Fibroblast of skin of abdomen (primary cell): ENCODE measurements around the gene GLIPR2. TPM values are rescaled to one million over a fixed set of nuclear protein-coding genes. Genes with fewer than 3 reads are reported as not detected.
"Not testable (repeated sequence)": the region's sequence is repeated elsewhere in the genome, so short reads cannot be mapped to it uniquely, and the experiment has no call there.

ENCODE experiments used
- DNase-seq: peaks from one replicate; pipeline ENCODE4 v3.0.0-alpha.2; 2013
- polyA plus RNA-seq, 2 experiments: library from polyadenylated mRNA; unstranded; fragments of 120-200 nt; gene quantifications; one replicate each; pipeline ENCODE4 v1.2.1, GENCODE V29; 2013; ENCODE audit not compliant: insufficient read length in 2 of 2

The GLIPR2 gene, protein sequence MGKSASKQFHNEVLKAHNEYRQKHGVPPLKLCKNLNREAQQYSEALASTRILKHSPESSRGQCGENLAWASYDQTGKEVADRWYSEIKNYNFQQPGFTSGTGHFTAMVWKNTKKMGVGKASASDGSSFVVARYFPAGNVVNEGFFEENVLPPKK
- polyA plus RNA-seq (2013, experiment 1 of 2; ENCODE audit: insufficient read length): 171 TPM
- 175 TPM for polyA plus RNA-seq (2013, experiment 2 of 2; ENCODE audit: insufficient read length)

DNA sequence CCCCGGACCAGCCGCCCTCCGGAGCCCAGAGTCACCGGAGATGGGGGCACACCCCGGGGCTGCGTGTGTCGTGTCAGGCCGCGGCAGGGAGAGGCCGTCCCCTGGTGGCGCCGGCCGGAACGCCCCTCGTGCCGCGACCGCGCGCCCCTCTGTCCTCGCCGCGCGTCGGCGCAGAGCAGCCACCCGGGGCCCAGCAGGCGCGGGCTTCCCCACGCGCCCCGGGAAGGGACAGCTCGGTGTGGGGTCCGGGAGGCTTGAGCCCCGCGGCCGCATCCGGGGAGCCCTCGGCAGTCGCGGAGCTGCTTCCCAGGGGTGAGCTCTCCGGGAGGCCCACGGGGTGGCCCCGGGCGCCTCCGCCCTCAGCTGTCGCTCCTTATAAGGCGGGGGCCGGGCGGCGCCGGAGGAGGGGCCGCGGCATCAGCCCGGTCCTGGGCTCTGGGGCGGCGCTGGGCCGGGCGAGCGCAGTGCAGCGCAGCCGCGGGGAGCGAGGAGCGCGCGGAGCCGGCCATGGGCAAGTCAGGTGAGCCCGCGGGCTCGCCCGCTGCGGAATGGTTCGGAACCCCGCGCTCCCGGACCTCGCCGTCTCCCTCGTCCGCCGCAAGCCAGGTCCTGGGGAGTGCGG, at the start of gene GLIPR2:
GLIPR2 (plus strand) TSS at position 462 of the 622 bp plus-strand sequence; CDS start at position 508, 46 bp downstream.
- peak; percentile 82 for DNase-seq

DNA sequence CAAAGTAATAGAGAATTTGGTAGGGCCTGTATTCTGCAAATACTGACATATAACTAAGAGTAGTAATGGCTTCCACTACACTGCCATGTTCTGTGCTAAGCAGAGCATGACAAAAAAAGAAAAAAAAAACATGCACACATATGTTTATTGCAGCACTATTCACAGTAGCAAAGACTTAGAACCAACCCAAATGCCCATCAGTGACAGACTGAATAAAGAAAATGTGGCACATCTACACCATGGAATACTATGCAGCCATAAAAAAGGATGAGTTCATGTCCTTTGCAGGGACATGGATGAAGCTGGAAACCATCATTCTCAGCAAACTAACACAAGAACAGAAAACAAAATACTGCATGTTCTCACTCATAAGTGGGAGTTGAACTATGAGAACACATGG, 49.5 kb upstream of the GLIPR2 start:
- not testable (repeated sequence) for DNase-seq

DNA sequence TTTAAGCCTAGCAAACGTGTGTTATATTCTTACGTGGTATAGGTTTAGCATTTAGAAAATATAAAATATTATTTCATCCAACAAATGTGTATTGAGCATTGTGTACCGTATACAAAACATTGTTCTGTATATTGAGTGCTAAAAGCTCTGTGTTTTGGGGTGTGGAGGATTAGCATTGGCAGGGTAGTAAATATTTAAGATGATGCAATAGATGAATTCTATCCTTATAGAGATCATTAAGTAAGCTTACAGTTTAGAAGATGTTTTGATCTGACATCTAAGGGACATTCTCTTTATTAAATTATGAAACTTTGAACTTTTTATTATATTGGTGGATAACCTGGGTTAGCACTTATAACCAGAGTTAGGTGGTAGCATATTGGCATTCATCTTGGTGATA, 48.5 kb upstream of the GLIPR2 start:
- DNase-seq: no peak

DNA sequence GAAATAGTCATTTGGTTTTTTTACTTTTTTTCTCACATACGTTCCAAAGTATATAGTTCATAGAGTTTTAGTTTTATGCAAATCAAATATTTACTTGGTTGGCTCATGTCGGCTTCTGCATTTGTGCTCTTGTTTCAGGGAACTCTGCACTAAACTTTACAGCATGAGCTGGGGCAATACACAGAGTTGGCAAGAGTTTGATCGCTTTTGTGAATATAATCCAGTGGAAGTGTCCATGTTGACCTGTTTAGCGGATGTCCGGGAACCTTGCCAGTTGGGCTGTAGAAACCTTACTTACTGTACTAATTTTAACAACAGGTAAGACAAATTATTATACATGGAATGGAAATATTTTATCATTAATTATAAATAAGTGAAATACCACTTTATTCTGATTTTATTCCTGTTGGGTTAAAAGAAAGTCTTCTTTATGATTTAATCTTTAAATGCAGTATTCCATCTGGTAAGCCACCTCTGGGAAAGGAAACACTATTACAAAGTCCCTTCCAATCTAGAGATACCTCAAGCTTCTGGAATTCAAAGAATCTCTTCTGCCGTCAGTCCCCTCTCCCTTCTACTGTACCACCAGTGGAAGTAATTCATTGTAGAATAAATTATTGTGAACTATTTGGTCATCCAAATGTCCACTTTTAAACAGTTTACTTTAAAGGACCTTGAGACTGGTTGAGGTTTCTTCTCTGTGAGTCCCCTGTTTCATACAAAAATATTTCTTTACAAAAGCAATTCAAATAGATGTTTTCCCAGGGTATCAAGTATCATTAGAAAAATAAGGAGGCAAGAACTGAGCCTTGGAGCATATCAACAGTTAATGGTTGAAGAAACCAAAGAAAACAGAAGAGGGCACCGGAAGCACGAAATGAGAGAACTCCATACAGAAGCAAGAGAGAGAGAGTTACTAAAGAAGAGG, 45.2 kb upstream of the GLIPR2 start:
- DNase-seq: peak; percentile 77

DNA sequence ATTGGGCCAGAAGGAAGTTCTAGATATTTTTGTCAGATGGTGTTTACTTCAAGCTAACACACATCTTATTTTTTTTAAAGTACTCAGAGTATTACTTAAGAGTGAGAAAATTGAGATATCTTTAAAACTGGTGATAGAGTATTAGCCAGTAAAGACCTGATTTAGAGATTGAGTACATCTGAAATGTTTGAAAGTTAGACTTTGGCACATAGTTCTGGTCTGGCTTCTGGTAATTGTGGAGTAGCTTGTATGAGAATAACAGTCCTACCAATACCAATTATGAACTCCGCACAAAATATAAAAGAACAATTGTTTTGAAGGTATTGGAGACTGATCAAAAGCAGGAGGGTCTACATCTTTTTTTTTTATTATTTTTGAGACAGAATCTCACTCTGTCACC, 44.5 kb upstream of the GLIPR2 start:
- no peak for DNase-seq

DNA sequence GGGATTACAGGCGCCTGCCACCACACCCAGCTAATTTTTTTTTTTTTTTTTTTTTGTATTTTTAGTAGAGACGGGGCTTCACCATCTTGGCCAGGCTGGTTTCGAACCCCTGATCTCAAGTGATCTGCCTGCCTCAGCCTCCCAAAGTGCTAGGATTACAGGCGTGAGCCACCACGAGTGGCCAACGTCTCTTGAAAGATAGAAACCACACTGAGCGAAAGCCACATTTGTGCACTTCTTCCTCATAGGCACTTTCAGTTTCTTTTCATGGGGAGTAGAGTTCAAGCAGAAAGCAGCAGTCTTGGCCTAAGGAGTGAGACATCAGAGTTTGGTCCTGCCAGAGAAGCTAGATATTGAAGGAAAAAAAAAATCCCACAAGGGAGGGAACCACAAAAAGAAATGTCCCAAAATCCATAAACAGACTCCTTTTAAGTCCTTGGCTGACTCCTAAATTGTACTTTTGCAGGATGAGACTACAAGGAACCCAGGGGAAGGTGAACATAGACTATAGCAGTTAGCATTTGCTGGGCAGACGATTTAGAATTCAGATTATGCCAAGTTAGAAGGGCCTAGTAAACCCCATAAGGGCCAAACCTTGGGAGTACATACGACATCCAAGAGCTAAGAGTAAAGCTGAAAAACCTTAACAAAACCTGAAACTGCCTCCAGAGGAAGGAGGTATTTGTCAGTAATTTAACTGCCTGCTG, 43.9 kb upstream of the GLIPR2 start:
- no peak for DNase-seq

DNA sequence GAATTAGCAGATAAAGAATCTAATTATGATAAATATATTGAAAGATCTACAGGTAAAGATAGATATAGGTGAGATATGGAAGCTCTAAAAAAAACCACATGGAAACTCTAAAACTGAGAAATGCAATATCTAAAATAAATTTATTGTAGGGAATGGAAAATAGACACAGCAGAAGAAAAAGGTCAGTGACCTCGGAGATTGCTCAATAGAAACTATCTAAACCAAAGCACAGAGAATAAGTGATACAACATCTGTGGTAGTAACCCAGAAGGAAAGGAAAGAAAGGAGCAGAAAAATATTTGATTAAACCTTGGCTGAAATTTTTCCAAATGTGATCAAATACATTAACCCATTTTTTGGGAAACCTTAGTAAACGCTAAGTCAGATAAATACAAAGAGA, 43.1 kb upstream of the GLIPR2 start:
- no peak for DNase-seq

DNA sequence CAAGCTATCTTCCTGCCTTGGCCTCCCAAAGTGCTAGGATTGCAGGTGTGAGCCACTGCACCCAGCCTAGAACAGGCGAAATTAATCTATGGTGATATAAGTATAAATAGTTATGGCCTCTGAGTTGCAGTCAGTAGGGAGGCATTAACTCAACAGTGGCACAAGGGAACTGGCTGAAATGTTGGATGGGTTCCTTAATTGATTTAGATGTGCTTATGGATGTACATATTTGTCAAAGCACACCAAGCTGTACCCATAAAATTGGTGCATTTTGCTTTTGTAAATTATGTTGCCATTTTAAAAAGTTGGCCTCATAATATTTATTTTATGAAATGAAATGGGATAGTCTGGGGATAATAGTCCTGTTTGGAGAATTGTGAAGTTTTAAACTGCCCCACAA, 36.8 kb upstream of the GLIPR2 start:
- no peak for DNase-seq

DNA sequence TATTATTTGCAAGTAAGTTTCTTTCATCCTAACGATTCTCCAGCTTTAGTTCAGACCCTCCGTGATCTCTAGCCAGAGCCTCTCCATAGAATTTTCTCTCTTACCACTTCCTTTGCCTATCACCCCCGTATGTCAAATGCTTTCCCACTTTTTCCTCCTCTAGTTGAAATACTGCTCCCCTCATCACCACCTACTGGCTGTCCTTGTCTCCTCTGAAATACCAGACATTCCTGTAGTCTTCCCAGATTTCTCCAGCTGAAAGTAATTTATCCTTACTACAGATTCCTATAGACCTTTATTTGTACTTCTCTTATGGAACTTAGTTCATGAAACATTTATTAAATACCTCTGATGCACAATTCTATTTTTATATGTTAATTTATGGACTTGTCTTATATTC, 36.0 kb upstream of the GLIPR2 start:
- DNase-seq: peak; percentile 95

DNA sequence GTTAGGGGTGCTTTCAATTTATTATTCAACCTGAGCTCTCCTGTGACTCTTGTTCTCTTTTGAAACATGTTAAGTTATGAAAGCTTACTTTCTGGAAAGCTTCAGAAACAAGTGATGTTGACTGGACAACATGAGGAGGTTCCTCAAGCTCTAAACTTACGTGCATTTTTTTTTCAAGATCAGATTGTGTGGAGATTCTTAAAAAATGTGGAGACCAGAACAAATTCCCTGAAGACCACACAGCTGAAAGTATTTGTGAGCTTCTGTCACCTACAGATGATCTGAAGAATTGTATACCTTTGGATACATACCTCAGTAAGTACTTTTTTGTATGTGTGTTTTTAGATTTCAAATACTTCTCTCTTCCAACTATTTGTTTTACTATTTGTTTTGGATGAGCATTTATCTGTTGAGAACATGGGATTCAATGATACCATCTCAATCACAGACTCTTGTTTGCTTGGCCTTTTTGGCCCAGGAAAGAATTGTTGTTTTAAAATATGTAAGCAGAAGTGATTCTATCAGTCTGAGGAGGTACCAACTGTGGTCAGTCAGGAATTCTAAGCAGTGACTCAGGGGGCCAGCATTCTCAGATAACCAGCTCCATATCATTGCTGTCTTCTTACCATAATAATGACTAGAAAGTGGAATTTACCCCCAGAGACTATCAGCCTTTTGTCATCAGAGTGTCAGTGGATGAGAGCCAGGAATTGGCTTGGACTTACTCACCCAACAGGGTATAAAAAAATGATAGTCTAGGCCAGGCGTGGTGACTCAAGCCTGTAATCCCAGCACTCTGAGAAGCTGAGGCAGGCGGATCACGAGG, 34.4 kb upstream of the GLIPR2 start:
- peak; percentile 100 for DNase-seq

DNA sequence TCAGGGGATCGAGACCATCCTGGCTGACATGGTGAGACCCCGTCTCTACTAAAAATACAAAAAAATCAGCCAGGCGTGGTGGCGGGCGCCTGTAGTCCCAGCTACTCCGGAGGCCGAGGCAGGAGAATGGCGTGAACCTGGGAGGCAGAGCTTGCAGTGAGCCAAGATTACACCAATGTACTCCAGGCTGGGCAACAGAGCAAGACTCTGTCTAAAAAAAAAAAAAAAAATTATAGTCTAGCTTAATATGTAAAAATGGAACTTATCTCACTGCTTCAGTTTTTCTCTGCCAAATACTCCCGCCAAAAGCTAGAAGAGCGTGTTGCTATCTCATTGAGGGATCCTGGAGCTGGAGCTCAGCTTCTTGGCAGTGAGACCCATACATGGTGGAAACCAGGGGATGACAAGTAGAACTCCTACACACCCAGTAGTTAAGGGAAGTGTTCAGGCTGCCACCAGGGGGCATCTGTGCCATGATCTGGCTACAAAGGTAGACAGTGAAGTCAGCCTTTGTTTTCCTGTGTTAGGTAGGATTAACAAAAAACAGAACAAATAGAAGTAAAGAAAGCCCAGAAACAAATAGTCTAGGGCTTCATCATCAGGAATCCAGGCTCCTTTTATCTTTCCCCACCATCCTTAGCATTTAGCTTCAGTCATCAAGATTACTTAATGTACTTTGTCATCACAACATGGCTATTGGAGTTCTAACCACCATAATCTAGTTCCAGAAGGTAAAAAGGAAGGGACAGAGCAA, 33.6 kb upstream of the GLIPR2 start:
- peak; percentile 78 for DNase-seq

DNA sequence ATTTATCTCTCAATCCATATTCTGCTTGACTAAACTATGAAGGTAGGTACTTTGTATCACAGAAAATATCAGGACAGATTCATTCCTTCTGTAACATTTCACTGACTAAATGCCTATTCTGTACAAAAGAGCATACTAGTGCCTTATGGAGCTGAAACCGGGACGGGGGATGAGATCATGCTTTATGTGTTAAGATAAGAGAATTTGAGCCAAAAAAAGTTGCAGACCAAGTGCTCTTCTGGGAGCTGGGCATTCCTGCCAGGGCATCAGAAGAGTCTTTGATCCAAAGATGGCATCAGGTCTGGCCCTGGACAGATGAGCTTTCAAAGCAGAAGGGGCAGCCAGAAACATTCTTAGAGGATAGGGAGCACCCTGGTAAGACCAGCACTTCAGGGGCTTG, 27.5 kb upstream of the GLIPR2 start:
- DNase-seq: no peak

DNA sequence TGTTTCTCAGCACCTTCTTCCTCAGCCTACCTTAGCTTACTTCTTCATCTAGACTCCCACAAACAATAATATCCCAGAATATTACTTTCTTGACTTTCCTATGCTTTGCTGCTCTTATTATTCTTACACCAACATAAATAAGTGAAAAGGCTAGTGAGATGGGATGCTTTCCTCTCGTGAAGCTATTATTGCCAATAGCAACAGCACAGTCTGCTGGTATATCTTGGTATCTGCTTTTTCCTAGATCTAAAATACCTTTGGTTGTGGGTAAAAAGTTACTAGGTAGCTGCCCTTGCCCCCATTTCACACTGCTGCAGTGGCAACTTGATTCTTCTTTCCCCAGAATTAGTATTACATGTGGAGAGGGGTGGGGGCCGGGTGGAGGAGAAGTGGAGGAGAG, 26.1 kb upstream of the GLIPR2 start:
- DNase-seq: no peak

DNA sequence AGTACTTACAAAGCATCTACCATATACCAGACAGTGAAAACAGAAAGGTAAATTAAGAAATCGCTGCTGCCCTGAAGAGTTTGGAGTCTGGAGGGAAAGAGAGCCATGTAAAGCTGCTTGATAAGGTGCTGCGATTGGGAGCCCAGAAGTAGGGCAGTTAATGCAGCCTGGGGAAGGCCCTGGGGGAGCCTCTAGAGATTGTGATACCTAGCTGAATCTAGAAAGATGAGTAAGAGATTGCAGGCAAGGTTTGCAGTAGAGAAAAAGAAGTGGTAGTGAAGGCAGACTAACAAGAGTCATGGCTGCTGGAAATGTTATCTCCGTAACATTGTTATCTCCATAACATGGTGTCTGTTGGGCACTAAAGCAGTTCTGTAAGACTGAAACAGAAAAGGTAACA, 24.0 kb upstream of the GLIPR2 start:
- DNase-seq: no peak

DNA sequence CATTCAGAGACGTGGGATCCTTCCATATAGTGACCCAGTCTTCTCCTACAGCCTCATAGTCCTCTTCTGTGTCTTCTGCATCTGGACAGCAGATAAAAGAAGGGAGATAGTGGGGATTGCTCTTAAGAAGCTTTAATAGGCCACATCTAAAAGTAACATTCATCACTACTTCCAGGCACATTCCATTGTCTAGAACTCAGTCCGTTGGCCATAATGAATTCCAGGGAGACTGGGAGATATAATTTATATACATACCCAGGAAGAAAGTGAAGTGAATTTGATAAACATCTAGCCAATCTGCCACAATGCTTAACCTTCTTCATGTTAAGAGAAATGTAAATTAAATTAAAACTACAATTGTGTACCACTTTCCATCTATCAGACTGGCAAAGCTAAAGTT, 22.5 kb upstream of the GLIPR2 start:
- DNase-seq: peak; percentile 67

DNA sequence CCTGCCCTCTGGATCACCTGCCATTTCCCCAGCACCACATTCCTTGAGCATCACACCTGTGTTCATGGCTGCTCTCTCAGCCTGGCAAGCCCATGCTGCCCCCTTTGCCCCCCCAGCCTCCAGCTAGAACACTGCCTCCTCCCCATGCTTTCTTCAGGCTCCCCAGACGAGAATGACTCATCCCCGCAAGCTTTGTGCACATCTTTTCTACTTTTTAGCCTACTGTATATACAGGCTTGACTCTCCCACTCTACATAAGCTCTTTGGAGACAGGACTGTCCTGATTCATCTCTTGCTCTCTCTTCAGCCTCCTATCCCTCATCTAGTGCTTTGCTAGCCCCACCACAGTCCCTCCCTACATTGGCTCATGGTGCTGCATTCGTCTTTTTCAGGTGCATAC, 19.9 kb upstream of the GLIPR2 start:
- DNase-seq: no peak

DNA sequence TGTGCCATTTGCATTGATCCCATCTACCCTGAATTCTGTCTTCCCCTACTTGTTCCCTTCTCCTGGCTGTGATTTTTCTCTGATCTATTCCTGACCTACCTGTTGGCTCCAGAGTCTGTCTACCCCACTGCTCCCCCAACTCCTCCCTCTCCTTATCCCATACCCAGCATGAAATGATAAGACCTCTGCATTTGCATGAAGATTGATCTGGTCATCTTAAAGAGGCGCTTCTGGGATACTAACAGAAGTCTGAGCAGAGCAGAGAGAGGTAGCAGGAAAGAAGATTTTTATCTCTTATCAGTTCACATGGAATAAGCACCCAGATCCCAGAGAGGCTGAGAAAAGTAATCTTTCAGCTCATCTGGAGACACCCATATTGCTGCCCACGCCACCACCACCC, 18.3 kb upstream of the GLIPR2 start:
- no peak for DNase-seq

DNA sequence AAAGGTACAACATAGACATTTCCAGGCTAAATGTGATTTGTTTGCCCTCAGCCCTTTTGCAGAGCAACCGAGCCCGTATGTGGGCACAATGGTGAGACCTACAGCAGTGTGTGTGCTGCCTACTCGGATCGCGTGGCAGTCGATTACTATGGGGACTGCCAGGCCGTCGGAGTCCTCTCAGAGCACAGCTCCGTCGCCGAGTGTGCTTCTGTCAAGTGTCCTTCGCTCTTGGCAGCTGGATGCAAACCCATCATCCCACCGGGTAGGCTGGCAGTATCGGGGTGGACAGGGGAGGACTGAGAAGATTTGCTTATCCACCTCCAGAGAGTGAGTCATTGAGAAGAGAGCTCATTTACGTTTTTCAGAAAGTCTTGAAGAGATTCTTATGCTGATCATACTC, 17.8 kb upstream of the GLIPR2 start:
- DNase-seq: no peak

DNA sequence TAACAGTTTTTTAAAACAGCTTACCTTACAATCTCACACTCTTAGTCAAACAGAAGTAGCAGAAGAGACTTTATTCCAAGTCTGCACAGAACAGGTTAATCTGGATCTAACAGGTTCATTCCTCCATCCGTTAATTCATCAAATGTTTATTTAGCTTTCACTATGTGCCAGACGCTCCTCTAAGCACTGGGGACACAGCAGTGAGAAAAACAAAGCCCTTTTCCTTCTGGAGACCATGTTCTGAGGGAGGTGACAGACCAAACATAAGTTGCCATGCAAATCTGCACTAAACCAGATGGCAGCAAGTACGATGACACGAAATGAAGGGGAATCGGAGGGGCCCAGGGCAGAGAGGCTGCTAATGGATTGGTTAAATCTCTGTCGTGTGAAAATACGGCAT, 17.1 kb upstream of the GLIPR2 start:
- DNase-seq: no peak

DNA sequence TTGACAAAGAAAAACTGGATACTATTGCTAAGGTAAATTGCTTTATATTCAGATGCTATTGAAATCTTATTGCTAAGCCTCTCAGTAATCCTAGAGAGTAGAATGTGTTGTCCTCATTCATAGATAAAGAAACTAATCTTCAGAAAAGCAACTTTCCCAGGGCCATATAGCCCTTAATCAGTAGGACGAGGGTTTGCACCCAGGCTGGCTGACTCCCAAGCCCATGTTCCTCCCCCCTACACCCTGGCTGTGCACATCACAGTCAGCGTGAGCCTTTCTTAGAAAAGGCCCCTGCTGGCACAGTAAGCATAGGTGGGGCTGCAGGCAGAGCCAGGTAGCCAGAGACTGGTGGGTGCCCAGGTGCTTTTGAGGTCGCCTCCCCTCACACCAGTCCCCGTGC, 15.8 kb upstream of the GLIPR2 start:
- no peak for DNase-seq

DNA sequence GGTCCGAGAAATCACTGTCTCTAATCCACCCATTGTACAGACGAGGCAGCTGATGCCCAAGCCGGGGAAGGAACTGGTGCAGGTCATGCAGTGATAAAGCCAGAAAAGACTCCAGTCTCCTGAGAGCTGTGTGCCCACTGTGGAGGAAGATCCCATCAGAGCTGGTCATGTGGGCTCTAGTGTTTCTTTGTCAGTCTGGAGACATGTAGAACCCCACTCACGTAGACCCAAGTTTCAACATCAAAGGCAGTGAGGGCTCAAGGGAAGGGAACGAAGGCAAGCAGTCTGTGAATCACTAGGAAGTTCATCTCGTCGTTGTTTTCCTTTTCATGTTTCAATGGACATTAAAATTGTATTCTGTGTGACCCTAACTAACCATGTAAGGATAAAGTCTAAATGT, 14.6 kb upstream of the GLIPR2 start:
- no peak for DNase-seq
